ENCODE measurements around the gene FAM174A.

FAM174A gene

DNA sequence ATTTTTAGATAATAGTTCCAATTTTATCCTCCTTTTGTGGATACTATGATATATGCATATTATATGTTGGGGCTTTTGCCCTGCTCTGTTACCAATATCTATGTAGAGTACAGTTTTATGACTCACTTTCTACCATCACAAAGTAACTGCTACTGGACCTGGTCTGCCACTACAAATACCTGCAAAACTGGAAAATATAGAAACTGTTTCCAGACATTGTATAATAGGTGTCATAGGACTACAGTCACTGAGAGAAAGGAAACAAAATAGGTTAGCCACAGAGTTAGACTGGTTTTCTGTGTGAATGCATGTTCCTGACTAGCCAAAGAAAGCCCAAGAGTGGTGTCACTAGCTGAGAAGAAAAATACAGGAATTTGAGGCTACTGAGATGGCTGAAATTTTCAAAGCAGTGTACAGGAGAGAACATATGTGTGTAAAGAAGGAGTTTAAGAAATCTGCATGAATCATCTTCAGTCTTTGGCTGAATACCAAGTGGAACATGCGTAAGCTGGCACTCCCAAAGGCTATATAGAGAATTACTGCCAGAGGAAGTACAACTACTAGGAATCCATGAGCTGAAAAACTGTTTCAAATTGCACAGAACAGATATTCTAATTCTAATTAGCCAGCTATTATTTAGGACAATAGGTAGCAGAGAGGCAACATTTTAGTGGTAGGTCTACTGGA, 29.0 kb upstream of the FAM174A start:
- Histone ChIP-seq H3K4me1 (ENCODE audit: control insufficient read depth, insufficient read depth, low read depth, low read length) (no peaks in the 10 kb centered on the region), H3K9ac (ENCODE audit: low read length) (no peak overlapping the region), H3K4ac (ENCODE audit: low read depth in 1 of 2, low read length in 2 of 2) (no peak overlapping the region), H3K14ac (ENCODE audit: low read length in 2 of 2) (no peak overlapping the region), H2BK120ac (ENCODE audit: low read depth, low read length) (no peak overlapping the region), H2AK5ac (ENCODE audit: low read length, severe bottlenecking) (no peak overlapping the region), H3K23ac (ENCODE audit: low read length in 2 of 2) (no peak overlapping the region), H3K27me3 (ENCODE audit: control insufficient read depth in 1 of 2, insufficient read depth in 1 of 2, low read length in 2 of 2) (no peaks in the 10 kb centered on the region), H3K27ac (ENCODE audit: low read length, poor library complexity, severe bottlenecking) (no peak overlapping the region), H2AFZ (ENCODE audit: low read depth, low read length) (no peak overlapping the region), H3K36me3 (ENCODE audit: control insufficient read depth in 1 of 2, insufficient read depth in 2 of 2, low read depth in 1 of 2, low read length in 2 of 2) (no peaks in the 10 kb centered on the region), H4K8ac (ENCODE audit: low read length) (no peak overlapping the region), H3K18ac (ENCODE audit: low read depth in 1 of 2, low read length in 2 of 2) (no peak overlapping the region), H3K9me3 (ENCODE audit: control insufficient read depth, low read length) (no peaks in the 10 kb centered on the region), H4K91ac (ENCODE audit: low read length) (no peak overlapping the region), H2BK12ac (ENCODE audit: low read length in 2 of 2) (no peak overlapping the region), H3K79me1 (replicated peaks; ENCODE audit: low read length, poor library complexity, severe bottlenecking) (no peaks in the 10 kb centered on the region), H2BK15ac (ENCODE audit: low read depth, poor library complexity, severe bottlenecking) (no peak overlapping the region), H2BK5ac (ENCODE audit: low read depth, low read length, poor library complexity, severe bottlenecking) (no peak overlapping the region), H3K4me2 (ENCODE audit: low read length, poor library complexity, severe bottlenecking) (no peak overlapping the region), H3K4me3 (ENCODE audit: insufficient read depth in 1 of 2, low read depth in 1 of 2, low read length in 2 of 2) (no peak overlapping the region)
- no CpG with 5 or more reads among the region's 1 CpG for WGBS
- DNase-seq, result peak; percentile 53

DNA sequence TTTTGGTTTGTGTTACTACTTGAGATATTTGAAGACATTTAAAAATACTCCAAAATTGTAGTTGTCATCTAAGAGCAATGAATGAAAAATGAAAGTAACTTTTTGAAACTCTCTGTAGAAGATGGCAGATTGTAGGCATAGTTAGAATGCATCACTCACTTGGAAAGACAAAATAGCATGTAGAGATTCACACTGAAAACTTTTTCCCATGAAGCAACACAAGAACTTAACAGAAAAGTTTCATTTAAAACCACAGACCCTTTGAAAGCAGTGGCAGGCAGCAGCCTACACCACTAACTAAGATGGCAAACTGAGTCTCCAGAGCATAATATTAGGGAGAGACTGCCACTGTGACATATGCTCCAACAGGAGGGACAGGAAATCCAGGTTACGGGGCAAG, 18.9 kb upstream of the FAM174A start:
- no peaks in the 10 kb centered on the region for H3K79me1 ChIP-seq (replicated peaks; ENCODE audit: low read length, poor library complexity, severe bottlenecking)
- H3K36me3 ChIP-seq (ENCODE audit: control insufficient read depth in 1 of 2, insufficient read depth in 2 of 2, low read depth in 1 of 2, low read length in 2 of 2), result no peaks in the 10 kb centered on the region
- no peak overlapping the region for H3K14ac ChIP-seq (ENCODE audit: low read length in 2 of 2)
- 97% methylated on average over 1 of the region's 1 CpG for WGBS
- H4K91ac ChIP-seq (ENCODE audit: low read length), result no peak overlapping the region
- no peak for DNase-seq
- H3K4me3 ChIP-seq (ENCODE audit: insufficient read depth in 1 of 2, low read depth in 1 of 2, low read length in 2 of 2), result no peak overlapping the region
- H3K23ac ChIP-seq (ENCODE audit: low read length in 2 of 2), result no peak overlapping the region
- H3K27me3 ChIP-seq (ENCODE audit: control insufficient read depth in 1 of 2, insufficient read depth in 1 of 2, low read length in 2 of 2), result no peaks in the 10 kb centered on the region
- H3K9me3 ChIP-seq (ENCODE audit: control insufficient read depth, low read length), result peaks cover 22% of the 10 kb centered on the region
- H2AFZ ChIP-seq (ENCODE audit: low read depth, low read length), result no peak overlapping the region
- H2BK5ac ChIP-seq (ENCODE audit: low read depth, low read length, poor library complexity, severe bottlenecking), result no peak overlapping the region
- H3K9ac ChIP-seq (ENCODE audit: low read length), result no peak overlapping the region
- no peak overlapping the region for H2BK120ac ChIP-seq (ENCODE audit: low read depth, low read length)
- no peak overlapping the region for H3K4me2 ChIP-seq (ENCODE audit: low read length, poor library complexity, severe bottlenecking)
- H2BK12ac ChIP-seq (ENCODE audit: low read length in 2 of 2), result no peak overlapping the region
- H3K27ac ChIP-seq (ENCODE audit: low read length, poor library complexity, severe bottlenecking), result no peak overlapping the region
- no peak overlapping the region for H3K18ac ChIP-seq (ENCODE audit: low read depth in 1 of 2, low read length in 2 of 2)
- no peaks in the 10 kb centered on the region for H3K4me1 ChIP-seq (ENCODE audit: control insufficient read depth, insufficient read depth, low read depth, low read length)
- H4K8ac ChIP-seq (ENCODE audit: low read length), result no peak overlapping the region
- no peak overlapping the region for H2AK5ac ChIP-seq (ENCODE audit: low read length, severe bottlenecking)
- no peak overlapping the region for H3K4ac ChIP-seq (ENCODE audit: low read depth in 1 of 2, low read length in 2 of 2)
- H2BK15ac ChIP-seq (ENCODE audit: low read depth, poor library complexity, severe bottlenecking), result no peak overlapping the region

DNA sequence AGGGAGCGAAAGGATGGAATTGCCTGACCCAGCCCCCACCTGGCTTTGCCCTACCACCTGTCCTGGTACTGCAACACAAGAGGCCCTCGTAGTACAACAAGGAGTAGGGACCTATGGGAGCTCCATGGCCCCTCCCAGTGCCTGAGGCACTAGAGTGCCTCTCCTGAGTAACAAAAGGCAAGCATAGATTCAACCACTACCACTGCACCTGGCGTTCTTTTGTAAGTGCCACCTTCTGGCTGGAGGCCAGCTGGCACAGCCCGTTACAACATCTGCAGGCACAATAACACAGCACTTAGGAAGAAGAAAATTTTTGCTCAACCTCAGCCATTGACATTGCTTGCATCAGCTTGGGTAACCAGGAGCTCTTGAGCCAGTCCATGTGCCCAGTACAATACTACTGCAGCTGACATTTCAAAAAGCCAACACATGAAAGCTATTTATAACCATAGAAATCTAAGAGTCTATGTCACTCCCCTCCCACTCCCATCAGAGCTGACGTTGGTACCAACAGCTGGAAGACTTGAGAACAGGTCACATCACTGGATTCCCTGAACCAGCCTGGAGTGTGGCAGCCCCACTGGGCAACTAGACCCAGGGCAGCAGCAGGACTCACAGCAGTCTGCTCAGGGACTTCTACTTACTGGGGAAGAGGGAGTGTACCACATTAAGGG, 17.7 kb upstream of the FAM174A start:
- Histone ChIP-seq H2BK120ac (ENCODE audit: low read depth, low read length) (no peak overlapping the region), H2AK5ac (ENCODE audit: low read length, severe bottlenecking) (no peak overlapping the region), H2BK15ac (ENCODE audit: low read depth, poor library complexity, severe bottlenecking) (no peak overlapping the region), H3K9me3 (ENCODE audit: control insufficient read depth, low read length) (peaks cover 22% of the 10 kb centered on the region), H3K27ac (ENCODE audit: low read length, poor library complexity, severe bottlenecking) (no peak overlapping the region), H3K4me3 (ENCODE audit: insufficient read depth in 1 of 2, low read depth in 1 of 2, low read length in 2 of 2) (no peak overlapping the region), H3K4me1 (ENCODE audit: control insufficient read depth, insufficient read depth, low read depth, low read length) (no peaks in the 10 kb centered on the region), H3K4ac (ENCODE audit: low read depth in 1 of 2, low read length in 2 of 2) (no peak overlapping the region), H3K9ac (ENCODE audit: low read length) (no peak overlapping the region), H3K79me1 (replicated peaks; ENCODE audit: low read length, poor library complexity, severe bottlenecking) (no peaks in the 10 kb centered on the region), H2BK12ac (ENCODE audit: low read length in 2 of 2) (no peak overlapping the region), H2BK5ac (ENCODE audit: low read depth, low read length, poor library complexity, severe bottlenecking) (no peak overlapping the region), H3K14ac (ENCODE audit: low read length in 2 of 2) (no peak overlapping the region), H3K27me3 (ENCODE audit: control insufficient read depth in 1 of 2, insufficient read depth in 1 of 2, low read length in 2 of 2) (no peaks in the 10 kb centered on the region), H2AFZ (ENCODE audit: low read depth, low read length) (no peak overlapping the region), H3K18ac (ENCODE audit: low read depth in 1 of 2, low read length in 2 of 2) (no peak overlapping the region), H4K8ac (ENCODE audit: low read length) (no peak overlapping the region), H3K4me2 (ENCODE audit: low read length, poor library complexity, severe bottlenecking) (no peak overlapping the region), H3K36me3 (ENCODE audit: control insufficient read depth in 1 of 2, insufficient read depth in 2 of 2, low read depth in 1 of 2, low read length in 2 of 2) (no peaks in the 10 kb centered on the region), H4K91ac (ENCODE audit: low read length) (no peak overlapping the region), H3K23ac (ENCODE audit: low read length in 2 of 2) (no peak overlapping the region)
- no peak for DNase-seq
- WGBS, result 56% methylated on average over 5 of the region's 5 CpGs

DNA sequence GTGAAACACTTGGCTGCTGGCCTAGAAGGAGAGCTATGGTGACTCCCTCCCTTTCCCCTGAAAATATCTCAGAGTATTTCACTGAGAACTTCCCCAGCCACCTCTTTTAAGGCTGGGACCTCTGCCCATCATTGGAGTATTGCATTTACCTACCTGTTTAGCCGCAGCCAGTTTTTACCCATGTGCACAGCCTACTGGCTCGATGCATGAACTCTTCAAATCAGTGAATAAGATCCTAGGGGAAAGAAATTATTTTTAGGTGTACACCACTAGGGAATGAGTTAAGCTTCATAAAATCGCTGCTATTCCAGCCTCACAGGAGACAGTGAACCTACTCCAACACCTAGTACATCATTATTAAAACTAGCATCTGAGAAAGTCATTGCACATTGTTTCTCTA, 16.8 kb upstream of the FAM174A start:
- DNase-seq, result no peak

More for the DNA sequence above, 16.8 kb upstream of the FAM174A start:
- H3K4me1 ChIP-seq (ENCODE audit: control insufficient read depth, insufficient read depth, low read depth, low read length), result no peaks in the 10 kb centered on the region
- peaks cover 22% of the 10 kb centered on the region for H3K9me3 ChIP-seq (ENCODE audit: control insufficient read depth, low read length)
- no peaks in the 10 kb centered on the region for H3K27me3 ChIP-seq (ENCODE audit: control insufficient read depth in 1 of 2, insufficient read depth in 1 of 2, low read length in 2 of 2)
- no peak overlapping the region for H2BK15ac ChIP-seq (ENCODE audit: low read depth, poor library complexity, severe bottlenecking)
- no peak overlapping the region for H3K9ac ChIP-seq (ENCODE audit: low read length)
- no peak overlapping the region for H3K18ac ChIP-seq (ENCODE audit: low read depth in 1 of 2, low read length in 2 of 2)
- H2AFZ ChIP-seq (ENCODE audit: low read depth, low read length), result no peak overlapping the region
- H2BK120ac ChIP-seq (ENCODE audit: low read depth, low read length), result no peak overlapping the region
- H4K91ac ChIP-seq (ENCODE audit: low read length), result no peak overlapping the region
- H3K23ac ChIP-seq (ENCODE audit: low read length in 2 of 2), result no peak overlapping the region
- H2BK5ac ChIP-seq (ENCODE audit: low read depth, low read length, poor library complexity, severe bottlenecking), result no peak overlapping the region
- H3K14ac ChIP-seq (ENCODE audit: low read length in 2 of 2), result no peak overlapping the region
- H3K4me3 ChIP-seq (ENCODE audit: insufficient read depth in 1 of 2, low read depth in 1 of 2, low read length in 2 of 2), result no peak overlapping the region
- 88% methylated on average over 2 of the region's 3 CpGs for WGBS
- no peak overlapping the region for H4K8ac ChIP-seq (ENCODE audit: low read length)
- H3K4ac ChIP-seq (ENCODE audit: low read depth in 1 of 2, low read length in 2 of 2), result no peak overlapping the region
- no peak overlapping the region for H2BK12ac ChIP-seq (ENCODE audit: low read length in 2 of 2)
- no peak overlapping the region for H3K27ac ChIP-seq (ENCODE audit: low read length, poor library complexity, severe bottlenecking)
- H3K79me1 ChIP-seq (replicated peaks; ENCODE audit: low read length, poor library complexity, severe bottlenecking), result no peaks in the 10 kb centered on the region
- no peak overlapping the region for H2AK5ac ChIP-seq (ENCODE audit: low read length, severe bottlenecking)
- H3K4me2 ChIP-seq (ENCODE audit: low read length, poor library complexity, severe bottlenecking), result no peak overlapping the region
- H3K36me3 ChIP-seq (ENCODE audit: control insufficient read depth in 1 of 2, insufficient read depth in 2 of 2, low read depth in 1 of 2, low read length in 2 of 2), result no peaks in the 10 kb centered on the region
